HCT116 (cell line): Measurements from ENCODE around the gene HEXD. TPM values are rescaled to one million over a fixed set of nuclear protein-coding genes. Genes with fewer than 3 reads are reported as not detected.

ENCODE experiments used
- ATAC-seq: fragments of 200-7000 bp; cut with Tn5 transposase; 2 replicates; pipeline ENCODE4 v1.9.1; 2020; ENCODE audit warnings: mild to moderate bottlenecking, moderate library complexity
- BruUV-seq: library from RNA; stranded (reverse); fragments of 400-500 nt; replicated peaks from 2 replicates; lab custom pipeline; 2021; lab: Mats Ljungman, UMichigan
- CTCF ChIA-PET: fragments of 300-600 bp; sonication (Branson Sonifier 250); formaldehyde crosslinking; loops from one replicate; lab custom pipeline; 2021; ENCODE audit warnings: antibody characterized with exemption; lab: Charles Lee
- POLR2A ChIA-PET: fragments of 300-600, 350-600 bp; sonication (Branson Sonifier 250); formaldehyde crosslinking; loops from one replicate; lab custom pipeline; 2021; ENCODE audit warnings: antibody characterized with exemption; lab: Charles Lee
- RAD21 ChIA-PET, 2 experiments: fragments of 300-600 bp; sonication (Branson Sonifier 250); formaldehyde crosslinking; loops; one replicate each; lab custom pipeline; 2023; ENCODE audit warnings: low total read pairs in 2 of 2; ENCODE audit not compliant: uncharacterized antibody in 2 of 2, unreplicated experiment in 2 of 2, low non-redundant PET in 1 of 2; lab: Charles Lee
- DNase-seq: peaks from one replicate; pipeline ENCODE4 v3.0.0-alpha.2; 2010; ENCODE audit warnings: low read depth, low spot score
- H2AFZ ChIP-seq: fragments of 200-600 bp; shearing (Covaris generic), sonication (generic); 2 replicates; pipeline ENCODE4 v1.6.1; 2017; ENCODE audit warnings: low read depth, mixed run types, mixed read lengths, antibody characterized with exemption, low read length; ENCODE audit not compliant: poor library complexity, severe bottlenecking
- H3K27ac ChIP-seq: 2 replicates; pipeline ENCODE4 v1.5.1; 2012; ENCODE audit warnings: low read depth, low read length
- H3K27me3 ChIP-seq: fragments of 200-600 bp; sonication (generic); 2 replicates; pipeline ENCODE4 v1.6.1; 2016; ENCODE audit warnings: mixed run types, low read length, mixed read lengths; ENCODE audit not compliant: insufficient read depth
- H3K36me3 ChIP-seq, 2 experiments: fragments of 200-500 bp in 1 of 2; fragments of 200-600 bp in 1 of 2; sonication (Bioruptor generic) in 1 of 2; sonication (generic) in 1 of 2; 2 replicates each; pipeline versions ENCODE4 v1.5.1 to v1.6.1; 2014 to 2016; ENCODE audit warnings: low read length in 2 of 2, inconsistent platforms in 1 of 2, mixed read lengths in 1 of 2, mixed run types in 1 of 2; ENCODE audit not compliant: insufficient read depth in 2 of 2, control insufficient read depth in 1 of 2
- H3K4me1 ChIP-seq, 2 experiments: fragments of 200-600 bp in 1 of 2; sonication (generic) in 1 of 2; 2 replicates each; pipeline versions ENCODE4 v1.5.1 to v1.6.1; 2012 to 2017; ENCODE audit warnings: low read length in 2 of 2, inconsistent platforms in 1 of 2, mild to moderate bottlenecking in 1 of 2, mixed read lengths in 1 of 2, mixed run types in 1 of 2, moderate library complexity in 1 of 2; ENCODE audit not compliant: insufficient read depth in 2 of 2, control insufficient read depth in 1 of 2
- H3K4me2 ChIP-seq: fragments of 200-600 bp; sonication (generic); 2 replicates; pipeline ENCODE4 v1.6.1; 2017; ENCODE audit warnings: mixed run types, low read length, mixed read lengths
- H3K4me3 ChIP-seq, 2 experiments: fragments of 200-600 bp in 1 of 2; sonication (generic) in 1 of 2; replicated peaks in 1 of 2; 2 replicates each; pipeline ENCODE4 v1.5.1; 2011 to 2016; ENCODE audit warnings: low read length in 2 of 2, control low read depth in 1 of 2, low read depth in 1 of 2, mild to moderate bottlenecking in 1 of 2, mixed read lengths in 1 of 2, mixed run types in 1 of 2
- H3K79me2 ChIP-seq: fragments of 200-600 bp; sonication (generic); 2 replicates; pipeline ENCODE4 v1.6.1; 2017; ENCODE audit warnings: mild to moderate bottlenecking, mixed run types, low read length, moderate library complexity, mixed read lengths; ENCODE audit not compliant: insufficient read depth
- H3K9ac ChIP-seq: fragments of 200-600 bp; sonication (generic); 2 replicates; pipeline ENCODE4 v1.6.1; 2016; ENCODE audit warnings: low read length, mixed read lengths
- H3K9me2 ChIP-seq: fragments of 200-600 bp; sonication (generic), shearing (Covaris generic); 2 replicates; pipeline ENCODE4 v1.6.1; 2017; ENCODE audit warnings: mixed run types, mild to moderate bottlenecking, moderate library complexity; ENCODE audit not compliant: insufficient read depth
- H3K9me3 ChIP-seq, 2 experiments: fragments of 200-500 bp in 1 of 2; fragments of 200-600 bp in 1 of 2; sonication (Bioruptor generic) in 1 of 2; sonication (generic) in 1 of 2; 2 replicates each; pipeline ENCODE4 v1.6.1; 2014 to 2017; ENCODE audit warnings: low read length in 2 of 2, mixed read lengths in 2 of 2, inconsistent platforms in 1 of 2, low read depth in 1 of 2, mild to moderate bottlenecking in 1 of 2, mixed run types in 1 of 2, moderate library complexity in 1 of 2; ENCODE audit not compliant: control insufficient read depth in 1 of 2, insufficient read depth in 1 of 2
- H4K20me1 ChIP-seq: fragments of 200-600 bp; sonication (generic), shearing (Covaris generic); 2 replicates; pipeline ENCODE4 v1.6.1; 2017; ENCODE audit warnings: mixed run types, mild to moderate bottlenecking, moderate library complexity; ENCODE audit not compliant: insufficient read depth
- CBX3 ChIP-seq: IDR thresholded peaks from 2 replicates; pipeline ENCODE4 v1.6.1; 2012; ENCODE audit warnings: low read depth
- EGR1 ChIP-seq: IDR thresholded peaks from 2 replicates; pipeline ENCODE4 v1.6.1; 2012; ENCODE audit warnings: low read depth
- ELF1 ChIP-seq: IDR thresholded peaks from 2 replicates; pipeline ENCODE4 v1.6.1; 2012; ENCODE audit warnings: low read depth, borderline replicate concordance
- EZH2 ChIP-seq: fragments of 200-600 bp; sonication (generic); IDR thresholded peaks from 2 replicates; pipeline ENCODE4 v1.6.1; 2017; ENCODE audit warnings: antibody characterized with exemption, mixed run types
- EZH2phosphoT487 ChIP-seq: fragments of 200-600 bp; IDR thresholded peaks from 2 replicates; pipeline ENCODE4 v1.6.1; 2018; ENCODE audit warnings: antibody characterized with exemption, borderline replicate concordance
- FOSL1 ChIP-seq: IDR thresholded peaks from 2 replicates; pipeline ENCODE4 v1.6.1; 2012; ENCODE audit warnings: low read depth
- JUND ChIP-seq: IDR thresholded peaks from 2 replicates; pipeline ENCODE4 v1.6.1; 2012
- POLR2A ChIP-seq: IDR thresholded peaks from 2 replicates; pipeline ENCODE4 v1.7.0; 2011; ENCODE audit warnings: borderline replicate concordance; ENCODE audit not compliant: insufficient read depth, insufficient read length; ENCODE audit errors: extremely low read depth
- POLR2AphosphoS5 ChIP-seq: IDR thresholded peaks from 2 replicates; pipeline ENCODE4 v1.6.1; 2011; ENCODE audit warnings: mild to moderate bottlenecking, low read depth, low read length, moderate library complexity
- RAD21 ChIP-seq: IDR thresholded peaks from 2 replicates; pipeline ENCODE4 v1.6.1; 2012; ENCODE audit warnings: low read depth, mild to moderate bottlenecking
- REST ChIP-seq: IDR thresholded peaks from 2 replicates; pipeline ENCODE4 v1.6.1; 2012; ENCODE audit warnings: low read depth
- SIN3A ChIP-seq: IDR thresholded peaks from 2 replicates; pipeline ENCODE4 v1.6.1; 2012; ENCODE audit warnings: low read depth
- TCF7L2 ChIP-seq: IDR thresholded peaks from 2 replicates; pipeline ENCODE4 v1.7.0; 2011; ENCODE audit warnings: borderline replicate concordance, inconsistent platforms; ENCODE audit not compliant: insufficient read depth, insufficient read length; ENCODE audit errors: extremely low read depth
- YY1 ChIP-seq: IDR thresholded peaks from 2 replicates; pipeline ENCODE4 v1.6.1; 2011; ENCODE audit warnings: low read length, low read depth, moderate library complexity, mild to moderate bottlenecking; ENCODE audit not compliant: insufficient replicate concordance; ENCODE audit errors: extremely low read depth
- ZFX ChIP-seq: fragments of 450-650 bp; IDR thresholded peaks from 2 replicates; pipeline ENCODE4 v1.6.1; 2017
- ZNF274 ChIP-seq: fragments of 200-500 bp; sonication (Bioruptor generic); IDR thresholded peaks from 2 replicates; pipeline ENCODE4 v1.6.1; 2014; ENCODE audit warnings: mild to moderate bottlenecking, low read depth, low read length, inconsistent platforms
- intact Hi-C: fragments of 100-400 bp; cut with micrococcal nuclease; formaldehyde crosslinking; loops from 2 replicates; pipeline ENCODE4 v1.10.0; 2022
- total RNA-seq: library from RNA; stranded (reverse); gene quantifications from one replicate; pipeline ENCODE4 v1.2.1, GENCODE V29; 2021; ENCODE audit not compliant: unreplicated experiment
- TF ChIP-seq, protein P1 (sequence below): IDR thresholded peaks from 2 replicates; pipeline ENCODE4 v1.6.1; 2012
- TF ChIP-seq, protein P2 (sequence below): IDR thresholded peaks from 2 replicates; pipeline ENCODE4 v1.6.1; 2012
- TF ChIP-seq, protein P3 (sequence below): IDR thresholded peaks from 2 replicates; pipeline ENCODE4 v1.6.1; 2011; ENCODE audit warnings: mild to moderate bottlenecking, low read length, moderate library complexity; ENCODE audit not compliant: insufficient replicate concordance; ENCODE audit errors: extremely low read depth

The HEXD gene
- total RNA-seq, 1 experiment from 2014 or later: 45.2 TPM

GRCh38 chr17:82435601-82436583, 17.7 kb downstream of the HEXD start:
- POLR2A ChIA-PET: no interaction called here
- no peaks in the 10 kb centered on the region for H3K27me3 ChIP-seq
- H3K9me2 ChIP-seq: no peaks in the 10 kb centered on the region
- no peaks in the 10 kb centered on the region for H4K20me1 ChIP-seq
- 0 out of 4 replicates have a peak, but pooled peaks cover 0 to 2% of the 10 kb centered on the region in 2 experiments for H3K36me3 ChIP-seq
- intact Hi-C loops: no loop called here
- no peak overlapping the region for H3K27ac ChIP-seq
- CTCF ChIA-PET: no interaction called here
- no peaks in the 10 kb centered on the region for H3K9me3 ChIP-seq
- H3K4me1 ChIP-seq: no peaks in the 10 kb centered on the region
- TF ChIP-seq POLR2A: no peak
- no peak for TF ChIP-seq EGR1
- TF ChIP-seq RAD21: no peak
- TF ChIP-seq CBX3: no peak
- TF ChIP-seq, protein P1, sequence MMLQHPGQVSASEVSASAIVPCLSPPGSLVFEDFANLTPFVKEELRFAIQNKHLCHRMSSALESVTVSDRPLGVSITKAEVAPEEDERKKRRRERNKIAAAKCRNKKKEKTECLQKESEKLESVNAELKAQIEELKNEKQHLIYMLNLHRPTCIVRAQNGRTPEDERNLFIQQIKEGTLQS: no peak
- no peak for TF ChIP-seq SIN3A
- no peak for TF ChIP-seq POLR2AphosphoS5
- no peak for TF ChIP-seq TCF7L2
- TF ChIP-seq EZH2: no peak
- TF ChIP-seq ELF1: no peak
- TF ChIP-seq EZH2phosphoT487: no peak
- TF ChIP-seq ZNF274: no peak
- no peak for TF ChIP-seq YY1
- no peak for TF ChIP-seq FOSL1
- TF ChIP-seq, protein P2, sequence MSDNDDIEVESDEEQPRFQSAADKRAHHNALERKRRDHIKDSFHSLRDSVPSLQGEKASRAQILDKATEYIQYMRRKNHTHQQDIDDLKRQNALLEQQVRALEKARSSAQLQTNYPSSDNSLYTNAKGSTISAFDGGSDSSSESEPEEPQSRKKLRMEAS: no peak
- TF ChIP-seq JUND: no peak
- no peak for TF ChIP-seq REST
- TF ChIP-seq, protein P3, sequence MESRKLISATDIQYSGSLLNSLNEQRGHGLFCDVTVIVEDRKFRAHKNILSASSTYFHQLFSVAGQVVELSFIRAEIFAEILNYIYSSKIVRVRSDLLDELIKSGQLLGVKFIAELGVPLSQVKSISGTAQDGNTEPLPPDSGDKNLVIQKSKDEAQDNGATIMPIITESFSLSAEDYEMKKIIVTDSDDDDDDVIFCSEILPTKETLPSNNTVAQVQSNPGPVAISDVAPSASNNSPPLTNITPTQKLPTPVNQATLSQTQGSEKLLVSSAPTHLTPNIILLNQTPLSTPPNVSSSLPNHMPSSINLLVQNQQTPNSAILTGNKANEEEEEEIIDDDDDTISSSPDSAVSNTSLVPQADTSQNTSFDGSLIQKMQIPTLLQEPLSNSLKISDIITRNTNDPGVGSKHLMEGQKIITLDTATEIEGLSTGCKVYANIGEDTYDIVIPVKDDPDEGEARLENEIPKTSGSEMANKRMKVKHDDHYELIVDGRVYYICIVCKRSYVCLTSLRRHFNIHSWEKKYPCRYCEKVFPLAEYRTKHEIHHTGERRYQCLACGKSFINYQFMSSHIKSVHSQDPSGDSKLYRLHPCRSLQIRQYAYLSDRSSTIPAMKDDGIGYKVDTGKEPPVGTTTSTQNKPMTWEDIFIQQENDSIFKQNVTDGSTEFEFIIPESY: no peak
- no peak for TF ChIP-seq ZFX
- no peak overlapping the region for H2AFZ ChIP-seq
- ATAC-seq (no peak), DNase-seq (no peak)
- no peak overlapping the region for H3K4me2 ChIP-seq
- no peaks in the 10 kb centered on the region for H3K79me2 ChIP-seq
- BruUV-seq: no TSS peak
- RAD21 ChIA-PET: no interaction called here
- no peak overlapping the region for H3K4me3 ChIP-seq
- no peak overlapping the region for H3K9ac ChIP-seq
